22Rv1 (cell line): ENCODE measurements around the gene SFXN4.

ENCODE experiments used
- CTCF ChIP-seq: fragments of 450-650 bp; IDR thresholded peaks from 2 replicates; pipeline ENCODE4 v1.5.1; 2017; ENCODE audit warnings: mild to moderate bottlenecking
- ZFX ChIP-seq: fragments of 450-650 bp; IDR thresholded peaks from 2 replicates; pipeline ENCODE4 v1.6.1; 2017; ENCODE audit warnings: antibody characterized with exemption, borderline replicate concordance

DNA sequence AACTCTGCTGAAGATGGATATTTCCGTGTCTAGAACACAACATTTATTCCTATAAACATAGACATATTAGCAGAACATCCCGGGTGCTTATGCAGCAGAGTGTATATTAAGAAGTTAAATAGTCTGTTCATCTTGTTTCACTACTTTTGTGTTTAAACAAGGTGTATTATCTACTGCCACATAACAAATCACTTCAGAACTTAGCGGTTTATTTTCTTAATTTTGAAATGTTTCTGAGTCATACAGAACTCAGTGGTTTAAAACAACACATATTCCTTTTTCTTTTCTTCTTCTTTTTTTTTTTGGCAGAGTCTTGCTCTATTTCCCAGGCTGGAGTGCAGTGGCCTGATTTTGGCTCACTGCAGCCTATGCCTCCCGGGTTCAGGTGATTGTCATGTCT is 35.8 kb downstream of the SFXN4 start:
- no peak for TF ChIP-seq CTCF
- TF ChIP-seq ZFX, result no peak
